Measurements from ENCODE around the gene PIGC. TPM values are rescaled to one million over a fixed set of nuclear protein-coding genes. Genes with fewer than 3 reads are reported as not detected.
"Not testable (repeated sequence)": the region's sequence is repeated elsewhere in the genome, so short reads cannot be mapped to it uniquely, and the experiment has no call there.

The PIGC gene
- total RNA-seq, 4 donors from 2014 or later: 8.2 to 83.3 (median 31.3) TPM

GRCh38 chr1:172447641-172448040 is 3.8 kb upstream of the PIGC start:
- Histone ChIP-seq H3K9me3 (no peaks in the 10 kb centered on the region), H3K27ac (no peak overlapping the region), H3K27me3 (no peaks in the 10 kb centered on the region), H3K4me1 (no peaks in the 10 kb centered on the region), H3K4me3 (no peak overlapping the region), H3K36me3 (no peaks in the 10 kb centered on the region)
- DNase-seq: no peak
- TF ChIP-seq CTCF (IDR thresholded peaks at IDR 0.05) (no peak), POLR2A (IDR thresholded peaks at IDR 0.05) (no peak)
- intact Hi-C loops (cut with DNase I; ENCODE audit: low total_unique reads): no loop called here

GRCh38 chr1:172446547-172446946 is 2.7 kb upstream of the PIGC start:
- intact Hi-C loops (cut with DNase I; ENCODE audit: low total_unique reads): no loop called here
- no peak overlapping the region for H3K27ac ChIP-seq
- no peak for DNase-seq

GRCh38 chr1:172442843-172443565 is 865 bp downstream of the PIGC start:
- Histone ChIP-seq H3K27ac (peak overlapping the region; percentile 79 to 84), H3K36me3 (no peaks in the 10 kb centered on the region), H3K4me1 (peaks cover 0 to 3% of the 10 kb centered on the region in 2 donors), H3K4me3 (peak overlapping the region; percentile 81 to 94), H3K9me3 (no peaks in the 10 kb centered on the region), H3K27me3 (no peaks in the 10 kb centered on the region)
- TF ChIP-seq CTCF (IDR thresholded peaks at IDR 0.05): no peak
- TF ChIP-seq POLR2A (IDR thresholded peaks at IDR 0.05): no peak
- intact Hi-C loops (cut with DNase I; ENCODE audit: low total_unique reads): no loop called here
- DNase-seq: no peak

More at GRCh38 chr1:172446547-172446946, 2.7 kb upstream of the PIGC start:
- Histone ChIP-seq H3K4me1 (peaks cover 0 to 3% of the 10 kb centered on the region in 2 donors), H3K27me3 (no peaks in the 10 kb centered on the region), H3K4me3 (no peak overlapping the region), H3K36me3 (no peaks in the 10 kb centered on the region), H3K9me3 (no peaks in the 10 kb centered on the region)
- TF ChIP-seq POLR2A (IDR thresholded peaks at IDR 0.05) (no peak), CTCF (IDR thresholded peaks at IDR 0.05) (no peak)

DNA sequence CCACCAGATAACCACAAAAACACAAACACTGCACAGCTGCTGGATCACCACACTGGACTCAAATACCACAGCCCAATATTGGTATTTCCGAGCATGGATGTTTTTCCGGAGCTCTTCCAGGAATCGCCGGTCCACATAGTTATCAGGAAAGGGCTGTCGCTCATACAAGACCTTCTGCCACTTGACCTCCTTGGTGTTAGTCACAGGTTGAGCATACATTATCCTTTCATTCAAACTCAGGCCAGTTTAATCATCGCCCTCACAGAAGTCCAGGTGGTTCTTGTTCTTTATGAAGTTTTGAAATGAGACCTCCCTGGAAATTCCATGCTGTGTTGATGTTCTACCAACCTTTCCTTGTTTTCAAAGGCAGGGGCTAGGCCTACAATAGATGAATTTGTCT is 1.5 kb downstream of the PIGC start:
- no peaks in the 10 kb centered on the region for H3K9me3 ChIP-seq
- no peaks in the 10 kb centered on the region for H3K36me3 ChIP-seq
- no peaks in the 10 kb centered on the region for H3K27me3 ChIP-seq
- TF ChIP-seq POLR2A (IDR thresholded peaks at IDR 0.05) (no peak), CTCF (IDR thresholded peaks at IDR 0.05) (no peak)
- H3K4me1 ChIP-seq: peaks cover 0 to 3% of the 10 kb centered on the region in 2 donors
- intact Hi-C loops (cut with DNase I; ENCODE audit: low total_unique reads): no loop called here
- no peak overlapping the region for H3K4me3 ChIP-seq
- no peak overlapping the region for H3K27ac ChIP-seq
- DNase-seq: no peak

- DNase-seq; H3K27me3 ChIP-seq; intact Hi-C loops (cut with DNase I; ENCODE audit: low total_unique reads): not testable (repeated sequence)
These were observed 6.7 kb downstream of the PIGC start for GRCh38 chr1:172437183-172437582.

More at GRCh38 chr1:172437183-172437582, 6.7 kb downstream of the PIGC start:
- not testable (repeated sequence) for H3K27ac ChIP-seq, H3K36me3 ChIP-seq, H3K4me3 ChIP-seq, H3K4me1 ChIP-seq, H3K9me3 ChIP-seq

Measured in uterus (tissue), 4 donors.